IPS-15b (cell line): ENCODE results near the gene KIF27.
"Not testable (repeated sequence)": the region's sequence is repeated elsewhere in the genome, so short reads cannot be mapped to it uniquely, and the experiment has no call there.

Source experiments
- H3K27me3 ChIP-seq: one replicate; pipeline ENCODE4 v1.6.1; 2013; ENCODE audit warnings: low read length; ENCODE audit not compliant: control insufficient read depth, insufficient read depth
- H3K36me3 ChIP-seq: one replicate; pipeline ENCODE4 v1.6.1; 2013; ENCODE audit warnings: low read length; ENCODE audit not compliant: control insufficient read depth, insufficient read depth
- H3K4me1 ChIP-seq: one replicate; pipeline ENCODE4 v1.6.1; 2013; ENCODE audit warnings: mild to moderate bottlenecking, low read length; ENCODE audit not compliant: control insufficient read depth, insufficient read depth
- H3K4me3 ChIP-seq: one replicate; pipeline ENCODE4 v1.5.1; 2013; ENCODE audit warnings: low read depth, low read length
- H3K9ac ChIP-seq: one replicate; pipeline ENCODE4 v1.6.1; 2013; ENCODE audit warnings: low read depth, mild to moderate bottlenecking, low read length
- H3K9me3 ChIP-seq: one replicate; pipeline ENCODE4 v1.6.1; 2013; ENCODE audit warnings: mild to moderate bottlenecking, low read length; ENCODE audit not compliant: control insufficient read depth, insufficient read depth

Gene KIF27

GRCh38 chr9:83849895-83850294 lies 71.3 kb downstream of the KIF27 start:
- not testable (repeated sequence) for H3K27me3 ChIP-seq, H3K4me3 ChIP-seq, H3K9me3 ChIP-seq, H3K9ac ChIP-seq, H3K4me1 ChIP-seq, H3K36me3 ChIP-seq

DNA sequence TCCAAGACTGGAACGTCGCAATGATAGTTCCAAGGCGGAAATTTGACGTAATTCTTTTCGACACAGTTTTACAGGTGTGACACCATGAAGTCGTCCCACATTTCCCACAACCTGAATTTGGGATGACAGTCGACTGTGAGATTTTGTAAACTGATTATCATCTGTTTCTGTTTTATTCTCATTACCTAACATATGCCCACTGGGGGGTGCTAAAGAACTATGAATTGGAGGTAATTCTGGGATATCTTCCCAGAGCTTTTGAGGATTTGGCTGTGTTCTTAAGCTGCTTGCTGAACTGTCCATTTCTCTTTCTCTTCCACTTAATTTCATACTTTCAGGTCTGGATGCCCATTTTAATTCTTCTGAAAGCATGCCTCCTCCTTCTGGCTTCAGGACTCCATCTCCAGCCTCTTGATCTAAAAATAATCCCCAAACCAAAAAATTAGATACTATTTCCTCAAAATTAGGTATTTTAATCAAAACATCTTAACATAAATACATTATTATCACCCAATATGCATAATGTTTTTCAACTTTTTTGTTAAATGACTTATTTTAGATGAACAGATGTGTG lies 84.1 kb downstream of the KIF27 start:
- H3K9ac ChIP-seq, H3K9me3 ChIP-seq, H3K4me3 ChIP-seq, H3K36me3 ChIP-seq, H3K4me1 ChIP-seq, H3K27me3 ChIP-seq: not testable (repeated sequence)

DNA sequence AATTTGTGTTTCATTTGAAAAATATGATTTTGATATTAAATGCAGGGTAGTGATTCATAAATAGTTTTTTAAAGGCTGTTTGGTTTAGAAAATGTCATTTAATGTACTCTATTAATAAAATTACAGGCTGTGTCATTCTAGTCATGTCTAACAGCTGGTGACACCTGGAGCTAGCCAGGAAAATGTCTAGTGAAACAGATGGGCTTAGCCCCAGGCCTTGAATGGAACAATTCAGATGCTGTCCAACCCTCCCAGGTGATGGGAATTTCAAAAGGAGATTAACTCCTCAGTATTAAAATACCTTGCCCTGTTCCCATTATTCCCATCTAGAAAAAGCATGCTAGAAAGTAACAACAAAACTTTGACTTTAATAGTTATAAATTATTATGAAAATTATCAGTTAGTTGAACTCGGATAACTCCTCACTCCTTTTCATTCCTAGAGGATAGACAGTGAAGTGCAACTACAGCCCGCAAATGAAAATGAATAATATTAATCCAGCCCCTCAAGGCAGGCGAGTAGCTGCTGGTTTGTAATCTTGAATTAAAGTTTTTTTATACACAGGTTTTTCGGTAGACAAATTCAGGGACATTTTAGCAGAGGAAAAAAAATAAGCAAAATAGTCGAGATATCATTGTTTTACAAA lies 90.7 kb downstream of the KIF27 start:
- not testable (repeated sequence) for H3K4me1 ChIP-seq, H3K9me3 ChIP-seq, H3K27me3 ChIP-seq, H3K9ac ChIP-seq, H3K4me3 ChIP-seq, H3K36me3 ChIP-seq

DNA sequence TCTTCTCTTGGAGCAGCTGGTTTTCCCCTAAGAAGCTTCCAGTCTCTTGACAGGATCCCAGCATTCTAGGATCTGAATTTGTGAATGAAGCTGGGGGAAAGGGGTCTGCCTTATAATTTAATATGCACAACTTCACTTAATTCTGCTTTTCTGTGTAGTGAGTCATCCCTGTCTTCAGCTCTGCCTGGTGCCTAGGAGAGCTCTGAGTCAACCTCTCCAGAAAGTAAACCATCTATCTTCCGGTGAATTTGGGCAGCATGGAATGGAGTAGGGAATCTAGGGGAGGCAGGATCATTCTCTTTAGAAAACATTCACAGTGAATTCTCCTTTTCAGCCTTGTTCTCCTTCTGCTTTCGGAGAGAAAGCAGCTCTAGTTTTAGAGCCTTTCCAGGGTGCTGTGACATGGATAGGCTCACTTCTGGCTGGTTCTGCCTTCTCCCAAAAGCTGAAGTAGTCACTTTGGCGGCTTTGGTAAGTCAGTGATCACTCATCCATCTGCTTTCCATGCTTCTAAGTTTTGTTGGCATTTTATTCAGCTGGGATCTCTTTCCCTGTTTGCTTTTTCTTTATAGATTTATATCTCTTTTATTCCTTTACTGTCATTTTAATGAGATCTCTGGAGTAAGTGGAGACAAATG lies 96.1 kb downstream of the KIF27 start:
- H3K27me3 ChIP-seq, H3K36me3 ChIP-seq, H3K9me3 ChIP-seq, H3K4me3 ChIP-seq, H3K9ac ChIP-seq, H3K4me1 ChIP-seq: not testable (repeated sequence)

- Histone ChIP-seq H3K27me3 (peaks cover 17% of the 10 kb centered on the region), H3K9ac (peak within 1 kb of the TSS; percentile 60), H3K4me3 (peak within 1 kb of the TSS; percentile 58)
- H3K36me3 ChIP-seq, H3K4me1 ChIP-seq, H3K9me3 ChIP-seq: not testable (repeated sequence)
These were observed 103.6 kb downstream of the KIF27 start, which contains the start of gene GKAP1 for GRCh38 chr9:83817356-83818278. TSS of gene GKAP1 (minus strand) at chr9:83817769. CDS start at chr9:83806517, 11,252 bp downstream.

DNA sequence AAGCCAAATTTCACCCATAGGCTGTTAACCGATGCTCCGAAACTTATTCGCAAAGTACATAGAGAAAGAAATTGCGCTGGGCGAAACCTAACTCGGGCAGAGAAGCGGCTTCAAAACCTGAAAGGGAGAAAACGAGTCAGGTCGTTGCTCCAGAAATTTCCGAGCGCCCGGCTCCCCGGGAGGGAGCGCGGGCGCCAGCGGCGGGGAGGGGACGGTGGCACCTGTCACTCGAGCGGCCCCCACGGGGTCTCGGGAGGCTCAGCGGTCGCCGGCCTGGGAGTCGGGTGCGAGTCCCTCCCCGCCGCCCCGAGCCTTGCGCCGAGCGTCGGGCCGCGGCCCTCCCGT lies 104.2 kb downstream of the KIF27 start:
- H3K9me3 ChIP-seq, H3K9ac ChIP-seq, H3K4me1 ChIP-seq, H3K36me3 ChIP-seq: not testable (repeated sequence)
- peak overlapping the region; percentile 49 for H3K4me3 ChIP-seq
- peaks cover 17% of the 10 kb centered on the region for H3K27me3 ChIP-seq

- not testable (repeated sequence) for H3K9me3 ChIP-seq, H3K36me3 ChIP-seq, H3K9ac ChIP-seq, H3K4me3 ChIP-seq, H3K4me1 ChIP-seq
- H3K27me3 ChIP-seq, result peaks cover 17% of the 10 kb centered on the region
These were observed 106.1 kb downstream of the KIF27 start for GRCh38 chr9:83815120-83815519.

GRCh38 chr9:83809213-83809612 lies 112.0 kb downstream of the KIF27 start:
- H3K9me3 ChIP-seq, result not testable (repeated sequence)

DNA sequence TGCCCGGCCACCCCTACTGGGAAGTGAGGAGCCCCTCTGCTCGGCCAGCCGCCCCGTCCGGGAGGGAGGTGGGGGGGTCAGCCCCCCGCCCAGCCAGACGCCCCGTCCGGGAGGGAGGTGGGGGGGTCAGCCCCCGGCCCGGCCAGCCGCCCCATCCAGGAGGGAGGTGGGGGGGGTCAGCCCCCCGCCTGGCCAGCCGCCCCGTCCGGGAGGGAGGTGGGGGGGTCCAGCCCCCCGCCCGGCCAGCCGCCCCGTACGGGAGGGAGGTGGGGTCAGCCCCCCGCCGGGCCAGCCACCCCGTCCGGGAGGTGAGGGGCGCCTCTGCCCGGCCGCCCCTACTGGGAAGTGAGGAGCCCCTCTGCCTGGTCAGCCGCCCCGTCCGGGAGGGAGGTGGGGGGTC lies 116.8 kb downstream of the KIF27 start:
- H3K4me3 ChIP-seq, H3K36me3 ChIP-seq, H3K4me1 ChIP-seq, H3K9me3 ChIP-seq, H3K27me3 ChIP-seq, H3K9ac ChIP-seq: not testable (repeated sequence)

More at GRCh38 chr9:83809213-83809612, 112.0 kb downstream of the KIF27 start:
- H3K27me3 ChIP-seq, H3K36me3 ChIP-seq, H3K4me1 ChIP-seq, H3K9ac ChIP-seq, H3K4me3 ChIP-seq: not testable (repeated sequence)

GRCh38 chr9:83803941-83804340 lies 117.3 kb downstream of the KIF27 start:
- not testable (repeated sequence) for H3K9me3 ChIP-seq, H3K4me1 ChIP-seq

GRCh38 chr9:83800236-83801033 lies 120.8 kb downstream of the KIF27 start:
- Histone ChIP-seq H3K4me3 (no peak overlapping the region), H3K36me3 (no peaks in the 10 kb centered on the region), H3K27me3 (no peaks in the 10 kb centered on the region)

More at GRCh38 chr9:83803941-83804340, 117.3 kb downstream of the KIF27 start:
- not testable (repeated sequence) for H3K9ac ChIP-seq, H3K27me3 ChIP-seq, H3K4me3 ChIP-seq, H3K36me3 ChIP-seq

More at GRCh38 chr9:83800236-83801033, 120.8 kb downstream of the KIF27 start:
- H3K4me1 ChIP-seq, result no peaks in the 10 kb centered on the region
- H3K9me3 ChIP-seq, result no peaks in the 10 kb centered on the region
- no peak overlapping the region for H3K9ac ChIP-seq
